NCI-H2029 treated with DMSO at 0.1 percent for 48 hours (cell line): ENCODE results near the gene ABCC10.

Experiments used
- DNase-seq: peaks from one replicate; lab custom pipeline; 2025; lab: John Stamatoyannopoulos, UW

The ABCC10 gene

DNA sequence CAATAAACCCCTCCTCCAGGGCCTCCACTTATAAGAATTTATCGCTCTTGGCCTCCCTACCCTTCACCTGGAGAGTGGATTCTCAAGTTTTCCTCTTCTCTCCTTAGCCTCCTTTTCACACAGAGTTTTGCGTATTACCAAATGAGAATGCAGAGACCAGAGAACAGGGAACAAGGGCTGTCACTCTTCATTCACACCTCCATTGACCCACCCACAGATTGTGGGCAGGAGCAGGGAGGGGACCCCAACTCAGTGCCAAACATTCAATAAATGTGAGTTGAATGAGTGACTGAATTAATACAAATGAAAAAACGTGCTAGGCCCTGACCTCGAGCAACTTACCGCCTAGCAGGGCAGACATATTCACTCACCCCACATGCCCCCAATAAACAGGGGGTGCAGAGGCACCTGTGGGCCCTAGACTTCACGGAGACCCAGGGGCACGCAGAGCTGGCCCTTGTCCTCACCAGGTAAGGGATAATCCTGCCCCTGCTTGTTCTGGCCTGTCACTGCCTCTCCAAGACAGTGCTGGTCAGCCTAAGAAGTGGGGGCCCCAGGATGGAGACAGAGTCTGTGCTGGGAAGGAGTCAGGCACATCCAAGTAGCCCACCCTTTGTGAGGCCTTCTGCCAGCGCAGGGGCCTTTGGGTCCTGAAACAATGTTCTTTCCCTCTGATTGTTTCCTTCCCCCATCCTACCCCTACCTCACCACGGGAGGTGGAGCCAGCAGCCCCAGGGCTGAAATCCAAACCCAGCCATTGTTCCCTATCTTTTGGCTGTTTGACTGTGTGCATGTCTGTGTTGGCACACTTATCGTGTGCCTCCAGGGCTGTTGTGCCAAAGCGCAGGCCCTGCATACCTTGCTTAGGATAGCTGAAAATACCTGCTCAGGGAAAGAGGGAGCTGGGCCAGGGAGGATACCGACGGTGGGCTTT, 41.7 kb downstream of the ABCC10 start:
- DNase-seq: no peak

DNA sequence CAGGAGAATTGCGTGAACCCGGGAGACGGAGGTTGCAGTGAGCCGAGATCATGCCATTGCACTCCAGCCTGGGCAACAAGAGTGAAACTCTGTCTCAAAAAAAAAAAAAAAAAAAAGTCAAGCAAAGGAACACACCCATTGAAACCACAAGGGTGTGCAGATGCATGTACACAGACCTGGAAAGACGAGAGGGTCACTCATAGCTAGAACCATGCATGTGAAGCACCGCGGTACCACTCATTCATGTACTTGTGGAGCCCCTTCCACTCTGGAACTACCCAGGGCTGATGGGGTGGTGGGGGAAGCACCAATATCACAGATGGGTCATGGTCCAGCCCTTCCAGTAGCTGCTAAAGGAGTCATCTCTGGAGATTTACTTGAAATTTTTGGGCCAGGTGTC, 42.6 kb downstream of the ABCC10 start:
- no peak for DNase-seq

- no peak for DNase-seq
Observed at GRCh38 chr6:43471399-43471798, 44.1 kb downstream of the ABCC10 start.

DNA sequence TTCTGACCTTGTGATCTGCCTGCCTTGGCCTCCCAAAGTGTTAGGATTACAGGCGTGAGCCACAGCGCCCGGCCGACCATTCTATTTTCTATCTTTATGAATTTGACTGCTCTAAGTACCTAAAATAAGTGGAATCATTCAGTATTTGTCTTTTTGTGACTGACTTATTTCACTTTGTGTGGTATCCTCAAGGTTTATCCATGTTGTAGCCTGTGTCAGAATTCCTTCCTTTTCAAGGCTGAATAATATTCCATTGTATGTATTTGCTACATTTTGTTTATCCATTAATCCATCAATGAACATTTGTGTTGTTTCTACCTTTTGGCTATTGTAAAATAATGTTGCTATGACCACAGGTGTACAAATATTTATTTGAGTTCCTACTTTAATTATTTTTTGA, 45.2 kb downstream of the ABCC10 start:
- no peak for DNase-seq

GRCh38 chr6:43475516-43475915, 48.2 kb downstream of the ABCC10 start:
- no peak for DNase-seq

GRCh38 chr6:43476746-43477145, 49.4 kb downstream of the ABCC10 start:
- no peak for DNase-seq

- DNase-seq: peak; percentile 71
Observed at GRCh38 chr6:43477235-43478007, 50.1 kb downstream of the ABCC10 start, which contains the start of gene TJAP1. Gene TJAP1 (plus strand): TSS chr6:43477570. CDS start chr6:43499002, 21,432 bp downstream.

GRCh38 chr6:43478008-43478372, 50.6 kb downstream of the ABCC10 start:
- DNase-seq: no peak

DNA sequence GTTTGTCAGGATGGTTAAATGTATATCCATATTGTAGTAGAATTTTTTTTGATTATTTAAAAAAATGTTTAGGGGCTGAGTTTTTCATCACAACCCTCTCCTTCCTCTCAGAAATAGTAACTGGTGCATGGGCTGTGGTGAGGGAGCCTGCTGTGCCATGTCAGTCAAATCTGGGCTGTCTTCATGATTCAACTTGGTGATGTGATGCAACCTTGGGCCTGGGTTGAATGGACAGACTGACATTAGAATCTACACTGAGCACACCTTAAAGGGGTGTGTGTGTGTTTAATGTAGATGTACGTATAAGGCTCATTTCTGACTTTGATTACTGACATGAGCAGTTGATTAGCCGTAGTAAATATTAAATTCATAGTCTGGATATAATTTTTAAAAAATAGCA, 53.7 kb downstream of the ABCC10 start:
- DNase-seq: no peak

- no peak for DNase-seq
Observed at GRCh38 chr6:43481591-43482236, 54.4 kb downstream of the ABCC10 start.

- DNase-seq: no peak
Observed at GRCh38 chr6:43488667-43489276, 61.4 kb downstream of the ABCC10 start.

GRCh38 chr6:43489277-43490072, 62.1 kb downstream of the ABCC10 start:
- DNase-seq: no peak

DNA sequence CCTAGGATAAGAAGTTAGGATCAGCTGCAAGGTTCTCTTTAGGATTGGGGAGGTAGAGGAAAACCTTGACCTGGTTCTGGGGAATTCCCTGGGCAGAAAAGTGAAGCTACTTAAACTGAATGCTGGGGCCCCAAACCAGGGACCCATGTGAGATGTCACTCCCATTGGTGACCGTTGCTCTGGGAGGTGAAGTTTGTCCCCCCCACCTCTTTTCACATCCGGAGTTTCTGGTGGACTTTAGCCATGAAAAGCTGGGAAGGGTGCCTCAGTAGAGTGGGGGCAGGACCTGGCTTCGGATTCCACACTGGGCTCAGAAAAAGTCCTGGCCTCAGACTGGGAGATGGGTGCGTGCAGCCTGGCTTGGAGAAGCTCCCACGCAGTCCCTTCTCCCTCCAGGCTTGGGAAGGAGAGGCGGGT, 63.2 kb downstream of the ABCC10 start:
- no peak for DNase-seq

GRCh38 chr6:43491750-43492661, 64.7 kb downstream of the ABCC10 start:
- DNase-seq: peak; percentile 83

- DNase-seq: no peak
Observed at GRCh38 chr6:43492673-43493072, 65.3 kb downstream of the ABCC10 start.

DNA sequence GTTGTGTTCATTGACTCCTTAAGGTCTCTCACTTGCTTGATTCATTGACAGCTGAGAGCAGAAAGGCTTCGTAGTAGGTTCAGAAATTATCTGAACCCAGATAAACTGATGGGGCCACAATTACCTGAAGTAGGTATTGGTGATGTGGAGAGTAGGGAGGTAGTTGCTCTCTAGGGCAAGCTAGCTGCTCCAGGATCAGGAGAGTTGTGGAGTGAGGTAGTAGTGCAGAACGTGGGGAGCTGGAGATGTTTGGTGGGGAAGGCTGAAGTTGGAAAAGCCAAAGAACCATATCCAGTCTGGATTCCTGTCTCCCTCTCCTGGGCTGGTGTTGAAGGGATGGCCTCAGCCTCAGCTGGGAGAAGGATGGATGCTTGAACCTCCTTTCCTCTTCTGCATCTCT, 65.9 kb downstream of the ABCC10 start:
- DNase-seq: no peak

DNA sequence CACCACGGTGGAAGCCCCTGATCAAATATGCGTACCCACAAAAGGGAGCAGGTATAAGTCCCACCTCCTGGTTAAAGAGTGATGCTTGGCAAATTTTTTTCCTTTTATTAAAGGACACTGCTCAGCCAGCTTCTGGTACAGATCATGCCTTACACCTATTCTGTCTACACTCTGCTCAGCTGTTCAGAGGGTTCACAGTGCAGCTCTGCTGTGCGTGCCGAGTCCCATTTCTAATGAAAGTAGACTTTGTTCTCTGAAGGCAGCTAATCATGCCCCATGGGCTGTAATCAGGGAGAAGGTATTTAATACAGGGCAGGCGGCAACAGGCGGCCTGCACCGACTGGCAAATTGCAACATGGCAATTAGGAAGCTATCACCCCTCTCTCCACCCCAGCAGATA, 66.5 kb downstream of the ABCC10 start:
- no peak for DNase-seq

DNA sequence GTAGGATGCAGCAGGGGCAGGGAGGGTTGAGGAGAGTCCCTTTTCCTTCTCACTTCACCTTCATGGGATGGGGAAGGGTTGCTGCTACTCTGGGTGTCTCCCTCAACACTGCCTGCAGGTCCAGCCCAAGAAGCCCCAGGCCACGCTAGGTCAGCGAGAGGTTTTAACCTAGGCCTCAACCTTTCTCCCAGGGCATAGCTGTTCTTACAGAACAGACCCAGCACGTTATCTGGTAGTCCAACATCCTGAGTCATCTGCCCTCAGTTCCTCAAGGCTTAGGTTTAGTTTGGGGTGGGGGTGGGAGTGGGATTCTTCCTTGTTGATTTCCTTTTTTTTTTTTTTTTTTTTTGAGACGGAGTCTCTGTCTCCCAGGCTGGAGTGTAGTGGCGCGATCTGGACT, 67.0 kb downstream of the ABCC10 start:
- no peak for DNase-seq

DNA sequence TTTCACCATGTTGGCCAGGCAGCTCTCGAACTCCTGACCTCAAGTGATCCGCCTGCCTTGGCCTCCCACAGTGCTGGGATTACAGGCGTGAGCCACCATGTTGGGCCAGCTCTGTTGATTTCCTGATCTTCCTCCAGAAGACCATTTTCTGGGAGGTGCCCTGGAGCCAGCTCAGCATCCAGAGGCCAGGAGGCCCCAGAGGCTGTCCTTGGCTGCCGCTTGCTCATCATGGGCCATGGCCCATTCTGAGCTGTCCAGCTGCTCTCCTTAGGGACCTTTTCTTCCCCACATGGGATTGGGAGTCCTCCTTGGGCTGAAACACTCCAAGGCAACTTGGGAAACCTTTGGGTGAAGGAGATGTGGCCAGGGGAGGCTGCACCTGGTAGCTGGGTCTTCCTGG, 67.4 kb downstream of the ABCC10 start:
- no peak for DNase-seq

DNA sequence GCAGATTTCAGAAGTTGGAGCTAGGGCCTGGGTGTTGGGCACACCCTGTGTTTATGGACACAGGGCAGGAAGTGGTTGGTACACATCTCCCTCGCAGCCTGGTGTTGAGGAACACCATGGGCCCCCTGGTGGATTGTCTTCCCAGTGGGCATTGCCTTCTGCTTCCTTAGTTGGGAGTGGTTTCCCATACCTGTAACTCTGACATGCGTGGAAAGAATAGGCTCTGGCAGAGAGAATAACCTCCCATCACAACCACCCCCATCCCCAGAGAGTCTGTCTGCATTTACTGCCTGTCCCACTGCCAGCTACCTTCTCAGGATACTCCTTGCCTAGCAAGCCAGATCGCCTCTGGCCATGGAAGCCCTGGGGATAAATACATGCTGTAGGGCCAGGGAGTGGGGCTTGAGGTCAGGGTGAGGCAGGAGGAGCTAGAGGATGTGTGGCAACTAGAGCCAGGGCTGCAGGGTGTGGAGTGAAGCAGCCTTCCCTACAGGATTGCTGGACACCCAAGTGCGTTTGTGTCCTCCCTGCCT, 68.1 kb downstream of the ABCC10 start:
- DNase-seq: no peak
